HepG2 (cell line): ENCODE measurements around the gene MAPRE3. TPM values are rescaled to one million over a fixed set of nuclear protein-coding genes. Genes with fewer than 3 reads are reported as not detected.

Experiments used
- KLF16 ChIP-seq, 2 experiments: sonication (generic) in 1 of 2; formaldehyde crosslinking in 1 of 2; IDR thresholded peaks; 2 replicates each; pipeline versions ENCODE4 v1.6.1 to v1.8.0; 2016 to 2023; ENCODE audit warnings: missing genetic modification reagents in 2 of 2, missing compliant biosample characterization in 1 of 2
- MAZ ChIP-seq, 2 experiments: sonication (generic) in 1 of 2; formaldehyde crosslinking in 1 of 2; IDR thresholded peaks; 2 replicates each; pipeline versions ENCODE4 v1.5.0 to v1.6.1; 2012 to 2020; ENCODE audit warnings: low read depth in 2 of 2, mild to moderate bottlenecking in 2 of 2, borderline replicate concordance in 1 of 2, improper control_type of control experiment in 1 of 2, low read length in 1 of 2, missing genetic modification reagents in 1 of 2, moderate library complexity in 1 of 2
- PHF20 ChIP-seq: sonication (generic); formaldehyde crosslinking; IDR thresholded peaks from 2 replicates; pipeline ENCODE4 v1.5.0; 2020; ENCODE audit warnings: mild to moderate bottlenecking, missing genetic modification reagents
- ZNF451 ChIP-seq: sonication (generic); formaldehyde crosslinking; IDR thresholded peaks from 2 replicates; pipeline ENCODE4 v1.5.0; 2020; ENCODE audit warnings: mild to moderate bottlenecking, missing genetic modification reagents
- ZNF558 ChIP-seq: sonication (generic); formaldehyde crosslinking; IDR thresholded peaks from 2 replicates; pipeline ENCODE4 v1.9.0; 2022; ENCODE audit warnings: mild to moderate bottlenecking, missing genetic modification reagents, borderline replicate concordance
- polyA plus RNA-seq, 8 experiments: library from polyadenylated mRNA; depleted of rRNA in 3 of 8; stranded (reverse) in 7 of 8; unstranded in 1 of 8; fragments of >200 nt; fragmentation: Illumina TruSeq in 4 of 8; extraction: Trizol in 4 of 8; gene quantifications; 2 replicates each; pipeline versions ENCODE4 v1.2.1 to v1.2.3, GENCODE V29; 2011 to 2016; ENCODE audit warnings: low read depth in 4 of 8, missing spikeins in 1 of 8, mixed read lengths in 1 of 8; ENCODE audit not compliant: insufficient read depth in 1 of 8
- total RNA-seq, 5 experiments: library from RNA; depleted of rRNA; stranded (reverse); fragments of >200 nt; fragmentation: Illumina TruSeq; extraction: Trizol; gene quantifications; 2 replicates each; pipeline ENCODE4 v1.2.3, GENCODE V29; 2016; ENCODE audit warnings: low read depth in 1 of 5
- TF ChIP-seq, protein P1 (sequence below): sonication (generic); formaldehyde crosslinking; conservative IDR thresholded peaks from 2 replicates; pipeline ENCODE4 v1.4.0; 2020; ENCODE audit warnings: mild to moderate bottlenecking, missing genetic modification reagents, moderate library complexity
- TF ChIP-seq, protein P2 (sequence below): sonication (generic); formaldehyde crosslinking; IDR thresholded peaks from 2 replicates; pipeline ENCODE4 v1.5.0; 2020; ENCODE audit warnings: mild to moderate bottlenecking, missing genetic modification reagents, borderline replicate concordance

MAPRE3 gene
- total and polyA plus RNA-seq, 2 of the 13 experiments (the other 11 are each of a cell fraction or from before 2014, with no cell fraction given) = 0.31 to 0.91 TPM

GRCh38 chr2:27059141-27059820, 88.8 kb downstream of the MAPRE3 start (continued):
- TF ChIP-seq, protein P1, sequence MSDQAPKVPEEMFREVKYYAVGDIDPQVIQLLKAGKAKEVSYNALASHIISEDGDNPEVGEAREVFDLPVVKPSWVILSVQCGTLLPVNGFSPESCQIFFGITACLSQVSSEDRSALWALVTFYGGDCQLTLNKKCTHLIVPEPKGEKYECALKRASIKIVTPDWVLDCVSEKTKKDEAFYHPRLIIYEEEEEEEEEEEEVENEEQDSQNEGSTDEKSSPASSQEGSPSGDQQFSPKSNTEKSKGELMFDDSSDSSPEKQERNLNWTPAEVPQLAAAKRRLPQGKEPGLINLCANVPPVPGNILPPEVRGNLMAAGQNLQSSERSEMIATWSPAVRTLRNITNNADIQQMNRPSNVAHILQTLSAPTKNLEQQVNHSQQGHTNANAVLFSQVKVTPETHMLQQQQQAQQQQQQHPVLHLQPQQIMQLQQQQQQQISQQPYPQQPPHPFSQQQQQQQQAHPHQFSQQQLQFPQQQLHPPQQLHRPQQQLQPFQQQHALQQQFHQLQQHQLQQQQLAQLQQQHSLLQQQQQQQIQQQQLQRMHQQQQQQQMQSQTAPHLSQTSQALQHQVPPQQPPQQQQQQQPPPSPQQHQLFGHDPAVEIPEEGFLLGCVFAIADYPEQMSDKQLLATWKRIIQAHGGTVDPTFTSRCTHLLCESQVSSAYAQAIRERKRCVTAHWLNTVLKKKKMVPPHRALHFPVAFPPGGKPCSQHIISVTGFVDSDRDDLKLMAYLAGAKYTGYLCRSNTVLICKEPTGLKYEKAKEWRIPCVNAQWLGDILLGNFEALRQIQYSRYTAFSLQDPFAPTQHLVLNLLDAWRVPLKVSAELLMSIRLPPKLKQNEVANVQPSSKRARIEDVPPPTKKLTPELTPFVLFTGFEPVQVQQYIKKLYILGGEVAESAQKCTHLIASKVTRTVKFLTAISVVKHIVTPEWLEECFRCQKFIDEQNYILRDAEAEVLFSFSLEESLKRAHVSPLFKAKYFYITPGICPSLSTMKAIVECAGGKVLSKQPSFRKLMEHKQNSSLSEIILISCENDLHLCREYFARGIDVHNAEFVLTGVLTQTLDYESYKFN (CRISPR knock-in tag) = no peak
- no peak for TF ChIP-seq MAZ (IDR thresholded peaks at IDR 0.05; ENCODE audit: borderline replicate concordance, low read depth, low read length)
- no peak for TF ChIP-seq MAZ (CRISPR knock-in tag; IDR thresholded peaks at IDR 0.05; ENCODE audit: low read depth)
- no peak for TF ChIP-seq ZNF451 (CRISPR knock-in tag)
- no peak for TF ChIP-seq KLF16 (CRISPR knock-in tag; IDR thresholded peaks at IDR 0.05)
- TF ChIP-seq ZNF558 (CRISPR knock-in tag) = no peak
- TF ChIP-seq PHF20 (CRISPR knock-in tag) = no peak
- TF ChIP-seq, protein P2, sequence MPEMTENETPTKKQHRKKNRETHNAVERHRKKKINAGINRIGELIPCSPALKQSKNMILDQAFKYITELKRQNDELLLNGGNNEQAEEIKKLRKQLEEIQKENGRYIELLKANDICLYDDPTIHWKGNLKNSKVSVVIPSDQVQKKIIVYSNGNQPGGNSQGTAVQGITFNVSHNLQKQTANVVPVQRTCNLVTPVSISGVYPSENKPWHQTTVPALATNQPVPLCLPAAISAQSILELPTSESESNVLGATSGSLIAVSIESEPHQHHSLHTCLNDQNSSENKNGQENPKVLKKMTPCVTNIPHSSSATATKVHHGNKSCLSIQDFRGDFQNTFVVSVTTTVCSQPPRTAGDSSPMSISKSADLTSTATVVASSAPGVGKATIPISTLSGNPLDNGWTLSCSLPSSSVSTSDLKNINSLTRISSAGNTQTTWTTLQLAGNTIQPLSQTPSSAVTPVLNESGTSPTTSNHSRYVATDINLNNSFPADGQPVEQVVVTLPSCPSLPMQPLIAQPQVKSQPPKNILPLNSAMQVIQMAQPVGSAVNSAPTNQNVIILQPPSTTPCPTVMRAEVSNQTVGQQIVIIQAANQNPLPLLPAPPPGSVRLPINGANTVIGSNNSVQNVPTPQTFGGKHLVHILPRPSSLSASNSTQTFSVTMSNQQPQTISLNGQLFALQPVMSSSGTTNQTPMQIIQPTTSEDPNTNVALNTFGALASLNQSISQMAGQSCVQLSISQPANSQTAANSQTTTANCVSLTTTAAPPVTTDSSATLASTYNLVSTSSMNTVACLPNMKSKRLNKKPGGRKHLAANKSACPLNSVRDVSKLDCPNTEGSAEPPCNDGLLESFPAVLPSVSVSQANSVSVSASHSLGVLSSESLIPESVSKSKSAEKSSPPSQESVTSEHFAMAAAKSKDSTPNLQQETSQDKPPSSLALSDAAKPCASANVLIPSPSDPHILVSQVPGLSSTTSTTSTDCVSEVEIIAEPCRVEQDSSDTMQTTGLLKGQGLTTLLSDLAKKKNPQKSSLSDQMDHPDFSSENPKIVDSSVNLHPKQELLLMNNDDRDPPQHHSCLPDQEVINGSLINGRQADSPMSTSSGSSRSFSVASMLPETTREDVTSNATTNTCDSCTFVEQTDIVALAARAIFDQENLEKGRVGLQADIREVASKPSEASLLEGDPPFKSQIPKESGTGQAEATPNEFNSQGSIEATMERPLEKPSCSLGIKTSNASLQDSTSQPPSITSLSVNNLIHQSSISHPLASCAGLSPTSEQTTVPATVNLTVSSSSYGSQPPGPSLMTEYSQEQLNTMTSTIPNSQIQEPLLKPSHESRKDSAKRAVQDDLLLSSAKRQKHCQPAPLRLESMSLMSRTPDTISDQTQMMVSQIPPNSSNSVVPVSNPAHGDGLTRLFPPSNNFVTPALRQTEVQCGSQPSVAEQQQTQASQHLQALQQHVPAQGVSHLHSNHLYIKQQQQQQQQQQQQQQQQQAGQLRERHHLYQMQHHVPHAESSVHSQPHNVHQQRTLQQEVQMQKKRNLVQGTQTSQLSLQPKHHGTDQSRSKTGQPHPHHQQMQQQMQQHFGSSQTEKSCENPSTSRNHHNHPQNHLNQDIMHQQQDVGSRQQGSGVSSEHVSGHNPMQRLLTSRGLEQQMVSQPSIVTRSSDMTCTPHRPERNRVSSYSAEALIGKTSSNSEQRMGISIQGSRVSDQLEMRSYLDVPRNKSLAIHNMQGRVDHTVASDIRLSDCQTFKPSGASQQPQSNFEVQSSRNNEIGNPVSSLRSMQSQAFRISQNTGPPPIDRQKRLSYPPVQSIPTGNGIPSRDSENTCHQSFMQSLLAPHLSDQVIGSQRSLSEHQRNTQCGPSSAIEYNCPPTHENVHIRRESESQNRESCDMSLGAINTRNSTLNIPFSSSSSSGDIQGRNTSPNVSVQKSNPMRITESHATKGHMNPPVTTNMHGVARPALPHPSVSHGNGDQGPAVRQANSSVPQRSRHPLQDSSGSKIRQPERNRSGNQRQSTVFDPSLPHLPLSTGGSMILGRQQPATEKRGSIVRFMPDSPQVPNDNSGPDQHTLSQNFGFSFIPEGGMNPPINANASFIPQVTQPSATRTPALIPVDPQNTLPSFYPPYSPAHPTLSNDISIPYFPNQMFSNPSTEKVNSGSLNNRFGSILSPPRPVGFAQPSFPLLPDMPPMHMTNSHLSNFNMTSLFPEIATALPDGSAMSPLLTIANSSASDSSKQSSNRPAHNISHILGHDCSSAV (CRISPR knock-in tag) = no peak
